Activated naive CD8-positive, alpha-beta T cell treated with anti-CD3 and anti-CD28 coated beads for 36 hours (primary cell): Measurements from ENCODE around the gene TRIM25. TPM values are rescaled to one million over a fixed set of nuclear protein-coding genes. Genes with fewer than 3 reads are reported as not detected.
A peak's percentile ranks its signal among the peaks of the same experiment; 100 is the strongest.
"Not testable (repeated sequence)": the region's sequence is repeated elsewhere in the genome, so short reads cannot be mapped to it uniquely, and the experiment has no call there.

Source experiments
- DNase-seq: peaks from one replicate; pipeline ENCODE4 v3.0.0; 2021
- H3K27ac Mint-ChIP-seq: one replicate; pipeline ENCODE4 v1.8.0; 2022; ENCODE audit warnings: mild to moderate bottlenecking, moderate library complexity, mixed read lengths
- H3K27me3 Mint-ChIP-seq: one replicate; pipeline ENCODE4 v1.8.0; 2022; ENCODE audit warnings: mild to moderate bottlenecking, mixed read lengths
- H3K36me3 Mint-ChIP-seq: one replicate; pipeline ENCODE4 v1.8.0; 2021; ENCODE audit warnings: mild to moderate bottlenecking, mixed read lengths
- H3K4me1 Mint-ChIP-seq: one replicate; pipeline ENCODE4 v1.8.0; 2021; ENCODE audit warnings: mixed read lengths
- H3K4me3 Mint-ChIP-seq: one replicate; pipeline ENCODE4 v1.8.0; 2022; ENCODE audit warnings: mild to moderate bottlenecking, moderate library complexity, mixed read lengths
- H3K9me3 Mint-ChIP-seq: one replicate; pipeline ENCODE4 v1.8.0; 2022; ENCODE audit warnings: mixed read lengths
- total RNA-seq, 2 experiments: library from RNA; stranded (reverse); gene quantifications; one replicate each; pipeline ENCODE4 v1.2.3, GENCODE V29; 2021

The TRIM25 gene
- total RNA-seq, result 100 to 1,000 TPM; 109 to 115 TPM

- Mint-ChIP-seq H3K9me3 (peaks cover 10% of the 10 kb centered on the region), H3K27me3 (no peaks in the 10 kb centered on the region), H3K27ac (peak within 1 kb of the TSS; percentile 95), H3K36me3 (peaks cover 43% of the 10 kb centered on the region), H3K4me3 (peak within 1 kb of the TSS; percentile 81), H3K4me1 (peaks cover 48% of the 10 kb centered on the region)
- DNase-seq, result peak; percentile 88
These were observed at the start of gene TRIM25 for GRCh38 chr17:56913867-56914580. TRIM25 (minus strand) TSS chr17:56914049; CDS start chr17:56913988, 61 bp downstream.

- no peaks in the 10 kb centered on the region for H3K27me3 Mint-ChIP-seq
- no peaks in the 10 kb centered on the region for H3K9me3 Mint-ChIP-seq
- peak within 1 kb of the TSS; percentile 84 for H3K4me3 Mint-ChIP-seq
- peaks cover 23% of the 10 kb centered on the region for H3K4me1 Mint-ChIP-seq
- H3K27ac Mint-ChIP-seq, result peak within 1 kb of the TSS; percentile 93
- peaks cover 5% of the 10 kb centered on the region for H3K36me3 Mint-ChIP-seq
- peak; percentile 92 for DNase-seq
These were observed 47.0 kb upstream of the TRIM25 start, which contains the start of gene COIL for GRCh38 chr17:56960596-56961538. COIL (minus strand) TSS chr17:56961050; CDS start chr17:56961019, 31 bp downstream.

- H3K27ac Mint-ChIP-seq, result no peak overlapping the region
- H3K4me3 Mint-ChIP-seq, result no peak overlapping the region
- no peak for DNase-seq
- peaks cover 23% of the 10 kb centered on the region for H3K4me1 Mint-ChIP-seq
- H3K27me3 Mint-ChIP-seq, result no peaks in the 10 kb centered on the region
- no peaks in the 10 kb centered on the region for H3K9me3 Mint-ChIP-seq
- H3K36me3 Mint-ChIP-seq, result peaks cover 5% of the 10 kb centered on the region
These were observed 43.1 kb upstream of the TRIM25 start for GRCh38 chr17:56956992-56957391.

GRCh38 chr17:56949595-56949994 lies 35.7 kb upstream of the TRIM25 start:
- H3K9me3 Mint-ChIP-seq, result no peaks in the 10 kb centered on the region

GRCh38 chr17:56948491-56948890 lies 34.6 kb upstream of the TRIM25 start:
- Mint-ChIP-seq H3K4me1 (peaks cover 2% of the 10 kb centered on the region), H3K36me3 (peaks cover 12% of the 10 kb centered on the region), H3K27ac (no peak overlapping the region), H3K27me3 (no peaks in the 10 kb centered on the region), H3K9me3 (no peaks in the 10 kb centered on the region), H3K4me3 (no peak overlapping the region)
- DNase-seq, result no peak

More at GRCh38 chr17:56949595-56949994, 35.7 kb upstream of the TRIM25 start:
- Mint-ChIP-seq H3K27ac (no peak overlapping the region), H3K4me1 (peaks cover 2% of the 10 kb centered on the region), H3K27me3 (no peaks in the 10 kb centered on the region), H3K36me3 (peaks cover 8% of the 10 kb centered on the region), H3K4me3 (no peak overlapping the region)
- no peak for DNase-seq

- H3K27ac Mint-ChIP-seq, result no peak overlapping the region
- H3K4me1 Mint-ChIP-seq, result peaks cover 2% of the 10 kb centered on the region
These were observed 33.9 kb upstream of the TRIM25 start for GRCh38 chr17:56947741-56948140.

GRCh38 chr17:56945938-56946505 lies 32.2 kb upstream of the TRIM25 start:
- DNase-seq, result no peak
- H3K4me3 Mint-ChIP-seq, result no peak overlapping the region
- peaks cover 12% of the 10 kb centered on the region for H3K36me3 Mint-ChIP-seq
- H3K4me1 Mint-ChIP-seq, result peaks cover 2% of the 10 kb centered on the region
- H3K27ac Mint-ChIP-seq, result no peak overlapping the region
- H3K27me3 Mint-ChIP-seq, result no peaks in the 10 kb centered on the region
- H3K9me3 Mint-ChIP-seq, result no peaks in the 10 kb centered on the region

More at GRCh38 chr17:56947741-56948140, 33.9 kb upstream of the TRIM25 start:
- no peaks in the 10 kb centered on the region for H3K27me3 Mint-ChIP-seq
- H3K36me3 Mint-ChIP-seq, result peaks cover 12% of the 10 kb centered on the region
- no peak for DNase-seq
- no peaks in the 10 kb centered on the region for H3K9me3 Mint-ChIP-seq
- H3K4me3 Mint-ChIP-seq, result no peak overlapping the region

GRCh38 chr17:56943505-56944125 lies 29.8 kb upstream of the TRIM25 start:
- Mint-ChIP-seq H3K27ac (no peak overlapping the region), H3K27me3 (no peaks in the 10 kb centered on the region), H3K4me3 (no peak overlapping the region), H3K36me3 (peaks cover 17% of the 10 kb centered on the region), H3K9me3 (no peaks in the 10 kb centered on the region), H3K4me1 (no peaks in the 10 kb centered on the region)
- DNase-seq, result no peak

- no peak overlapping the region for H3K4me3 Mint-ChIP-seq
- no peaks in the 10 kb centered on the region for H3K27me3 Mint-ChIP-seq
- H3K4me1 Mint-ChIP-seq, result peaks cover 8% of the 10 kb centered on the region
- H3K27ac Mint-ChIP-seq, result no peak overlapping the region
- no peak for DNase-seq
- H3K9me3 Mint-ChIP-seq, result no peaks in the 10 kb centered on the region
- peaks cover 31% of the 10 kb centered on the region for H3K36me3 Mint-ChIP-seq
These were observed 26.1 kb upstream of the TRIM25 start for GRCh38 chr17:56939869-56940484.

- peaks cover 39% of the 10 kb centered on the region for H3K36me3 Mint-ChIP-seq
These were observed 24.4 kb upstream of the TRIM25 start for GRCh38 chr17:56938206-56938605.

GRCh38 chr17:56937687-56938086 lies 23.8 kb upstream of the TRIM25 start:
- peaks cover 42% of the 10 kb centered on the region for H3K36me3 Mint-ChIP-seq
- no peaks in the 10 kb centered on the region for H3K9me3 Mint-ChIP-seq
- H3K27me3 Mint-ChIP-seq, result no peaks in the 10 kb centered on the region
- H3K4me1 Mint-ChIP-seq, result peaks cover 8% of the 10 kb centered on the region
- H3K27ac Mint-ChIP-seq, result no peak overlapping the region
- no peak for DNase-seq
- no peak overlapping the region for H3K4me3 Mint-ChIP-seq

More at GRCh38 chr17:56938206-56938605, 24.4 kb upstream of the TRIM25 start:
- not testable (repeated sequence) for H3K27me3 Mint-ChIP-seq, H3K4me3 Mint-ChIP-seq, H3K4me1 Mint-ChIP-seq, DNase-seq, H3K9me3 Mint-ChIP-seq, H3K27ac Mint-ChIP-seq

GRCh38 chr17:56936697-56937322 lies 23.0 kb upstream of the TRIM25 start:
- H3K36me3 Mint-ChIP-seq, result peaks cover 42% of the 10 kb centered on the region

GRCh38 chr17:56935461-56935860 lies 21.6 kb upstream of the TRIM25 start:
- Mint-ChIP-seq H3K27ac (no peak overlapping the region), H3K4me3 (no peak overlapping the region), H3K9me3 (peaks cover 4% of the 10 kb centered on the region), H3K27me3 (no peaks in the 10 kb centered on the region), H3K4me1 (peaks cover 8% of the 10 kb centered on the region), H3K36me3 (peaks cover 47% of the 10 kb centered on the region)
- DNase-seq, result no peak

More at GRCh38 chr17:56936697-56937322, 23.0 kb upstream of the TRIM25 start:
- H3K27me3 Mint-ChIP-seq, result no peaks in the 10 kb centered on the region
- H3K9me3 Mint-ChIP-seq, result no peaks in the 10 kb centered on the region
- DNase-seq, result no peak
- no peak overlapping the region for H3K4me3 Mint-ChIP-seq
- H3K4me1 Mint-ChIP-seq, result peaks cover 8% of the 10 kb centered on the region
- H3K27ac Mint-ChIP-seq, result no peak overlapping the region

- no peak for DNase-seq
- no peak overlapping the region for H3K27ac Mint-ChIP-seq
- H3K4me1 Mint-ChIP-seq, result peaks cover 8% of the 10 kb centered on the region
- no peak overlapping the region for H3K4me3 Mint-ChIP-seq
- no peaks in the 10 kb centered on the region for H3K27me3 Mint-ChIP-seq
- H3K36me3 Mint-ChIP-seq, result peaks cover 41% of the 10 kb centered on the region
- H3K9me3 Mint-ChIP-seq, result peaks cover 7% of the 10 kb centered on the region
These were observed 20.4 kb upstream of the TRIM25 start for GRCh38 chr17:56934280-56934679.
